Activated CD8-positive, alpha-beta memory T cell treated with anti-CD3 and anti-CD28 coated beads for 36 hours (primary cell): Measurements from ENCODE around the gene PRDM1. TPM values are rescaled to one million over a fixed set of nuclear protein-coding genes. Genes with fewer than 3 reads are reported as not detected.
"Not testable (repeated sequence)": the region's sequence is repeated elsewhere in the genome, so short reads cannot be mapped to it uniquely, and the experiment has no call there.

Experiments
- CTCF ChIA-PET: fragments of 350-600 bp; sonication (Branson Sonifier 250); formaldehyde crosslinking; loops from one replicate; lab custom pipeline; 2021; ENCODE audit warnings: antibody characterized with exemption; lab: Charles Lee
- POLR2A ChIA-PET: fragments of 350-600 bp; sonication (Branson Sonifier 250); formaldehyde crosslinking; loops from one replicate; lab custom pipeline; 2021; ENCODE audit warnings: antibody characterized with exemption; lab: Charles Lee
- total RNA-seq, 2 experiments: library from RNA; stranded (reverse); gene quantifications; one replicate each; pipeline ENCODE4 v1.2.3, GENCODE V29; 2021

PRDM1 gene
- total RNA-seq, 2 experiments from 2014 or later: 89.4 to 94.3 TPM

- POLR2A ChIA-PET: interaction anchor here (0.6 to 1.9 kb wide), 9 partner anchors 22 to 397 kb away, joined by 3 to 12 read pairs (median 4); no protein-coding TSS in a partner anchor
- CTCF ChIA-PET: interaction anchor here (1.0 to 2.6 kb wide), 11 partner anchors 15 to 81 kb away, joined by 3 to 13 read pairs (median 4); no protein-coding TSS in a partner anchor
Observed at GRCh38 chr6:106141441-106142237, 55.5 kb downstream of the PRDM1 start.

GRCh38 chr6:106142876-106143431 lies 56.8 kb downstream of the PRDM1 start:
- CTCF ChIA-PET: interaction anchor here (2.6 kb wide), 1 partner anchor 21 kb away, joined by 13 read pairs; no protein-coding TSS in a partner anchor
- POLR2A ChIA-PET: interaction anchor here (0.9 to 1.9 kb wide), 3 partner anchors 21 to 44 kb away, joined by 3 to 12 read pairs (median 11); no protein-coding TSS in a partner anchor

GRCh38 chr6:106143665-106144064 lies 57.5 kb downstream of the PRDM1 start:
- ChIA-PET POLR2A (interaction anchor here (0.9 kb wide), 1 partner anchor 20 kb away, joined by 3 read pairs; no protein-coding TSS in a partner anchor), CTCF (no interaction called here)

- CTCF ChIA-PET: no interaction called here
- POLR2A ChIA-PET: interaction anchor here (1.0 to 2.4 kb wide), 3 partner anchors 8 to 27 kb away, joined by 3 to 9 read pairs (median 7); no protein-coding TSS in a partner anchor
Observed at GRCh38 chr6:106145144-106145543, 59.0 kb downstream of the PRDM1 start.

GRCh38 chr6:106145741-106146227 lies 59.6 kb downstream of the PRDM1 start:
- ChIA-PET POLR2A (interaction anchor here (1.1 to 2.4 kb wide), 2 partner anchors 18 to 28 kb away, joined by 3 to 9 read pairs; no protein-coding TSS in a partner anchor), CTCF (no interaction called here)

- ChIA-PET POLR2A (interaction anchor here (2.4 kb wide), 1 partner anchor 17 kb away, joined by 9 read pairs; no protein-coding TSS in a partner anchor), CTCF (interaction anchor here (1.5 kb wide), 1 partner anchor 31 kb away, joined by 4 read pairs; no protein-coding TSS in a partner anchor)
Observed at GRCh38 chr6:106146852-106147351, 60.8 kb downstream of the PRDM1 start.

- ChIA-PET CTCF (interaction anchor here (0.7 to 1.5 kb wide), 2 partner anchors 16 to 31 kb away, joined by 3 to 4 read pairs; no protein-coding TSS in a partner anchor), POLR2A (no interaction called here)
Observed at GRCh38 chr6:106147476-106147875, 61.3 kb downstream of the PRDM1 start.

- ChIA-PET CTCF (interaction anchor here (0.6 kb wide), 1 partner anchor 121 kb away, joined by 3 read pairs; no protein-coding TSS in a partner anchor), POLR2A (interaction anchor here (1.0 to 1.5 kb wide), 2 partner anchors 14 to 33 kb away, joined by 3 read pairs; no protein-coding TSS in a partner anchor)
Observed at GRCh38 chr6:106149472-106150069, 63.4 kb downstream of the PRDM1 start.

GRCh38 chr6:106152476-106152875 lies 66.3 kb downstream of the PRDM1 start:
- CTCF ChIA-PET, POLR2A ChIA-PET: not testable (repeated sequence)

- ChIA-PET CTCF (no interaction called here), POLR2A (interaction anchor here (1.4 kb wide), 1 partner anchor 8 kb away, joined by 7 read pairs; no protein-coding TSS in a partner anchor)
Observed at GRCh38 chr6:106152952-106153351, 66.8 kb downstream of the PRDM1 start.

- POLR2A ChIA-PET: interaction anchor here (0.6 to 1.4 kb wide), 2 partner anchors 10 to 60 kb away, joined by 3 to 7 read pairs; no protein-coding TSS in a partner anchor
- CTCF ChIA-PET: no interaction called here
Observed at GRCh38 chr6:106154326-106154725, 68.2 kb downstream of the PRDM1 start.

- ChIA-PET POLR2A (no interaction called here), CTCF (no interaction called here)
Observed at GRCh38 chr6:106155219-106155830, 69.2 kb downstream of the PRDM1 start.

GRCh38 chr6:106156413-106156812 lies 70.3 kb downstream of the PRDM1 start:
- POLR2A ChIA-PET: interaction anchor here (0.6 to 1.1 kb wide), 2 partner anchors 53 to 1419 kb away, joined by 3 to 4 read pairs; no protein-coding TSS in a partner anchor
- CTCF ChIA-PET: no interaction called here

- CTCF ChIA-PET: no interaction called here
Observed at GRCh38 chr6:106156863-106157262, 70.7 kb downstream of the PRDM1 start.

GRCh38 chr6:106158816-106159215 lies 72.7 kb downstream of the PRDM1 start:
- ChIA-PET POLR2A (no interaction called here), CTCF (interaction anchor here (1.2 kb wide), 1 partner anchor 24 kb away, joined by 3 read pairs; no protein-coding TSS in a partner anchor)

More at GRCh38 chr6:106156863-106157262, 70.7 kb downstream of the PRDM1 start:
- POLR2A ChIA-PET: interaction anchor here (0.6 to 1.1 kb wide), 2 partner anchors 53 to 1420 kb away, joined by 3 to 4 read pairs; no protein-coding TSS in a partner anchor
